Retinal pigment epithelial cell (primary cell): ENCODE results near the gene C16orf89.
"Not testable (repeated sequence)": the region's sequence is repeated elsewhere in the genome, so short reads cannot be mapped to it uniquely, and the experiment has no call there.

Experiments used
- DNase-seq: peaks from one replicate; pipeline ENCODE4 v3.0.0-alpha.2; 2010; ENCODE audit warnings: low read depth
- H3K4me3 ChIP-seq: 2 replicates; pipeline ENCODE4 v1.5.1; 2011; ENCODE audit warnings: mild to moderate bottlenecking, low read length, control low read depth, moderate library complexity
- CTCF ChIP-seq: conservative IDR thresholded peaks from 2 replicates; pipeline ENCODE4 v1.5.1; 2011; ENCODE audit warnings: low read depth, low read length, control low read depth, inconsistent platforms

C16orf89 gene

GRCh38 chr16:5075637-5076036 is 9.9 kb upstream of the C16orf89 start:
- DNase-seq = no peak
- TF ChIP-seq CTCF = no peak
- H3K4me3 ChIP-seq = no peak overlapping the region

- DNase-seq, H3K4me3 ChIP-seq: not testable (repeated sequence)
These were observed 8.0 kb upstream of the C16orf89 start for GRCh38 chr16:5073771-5074170.

DNA sequence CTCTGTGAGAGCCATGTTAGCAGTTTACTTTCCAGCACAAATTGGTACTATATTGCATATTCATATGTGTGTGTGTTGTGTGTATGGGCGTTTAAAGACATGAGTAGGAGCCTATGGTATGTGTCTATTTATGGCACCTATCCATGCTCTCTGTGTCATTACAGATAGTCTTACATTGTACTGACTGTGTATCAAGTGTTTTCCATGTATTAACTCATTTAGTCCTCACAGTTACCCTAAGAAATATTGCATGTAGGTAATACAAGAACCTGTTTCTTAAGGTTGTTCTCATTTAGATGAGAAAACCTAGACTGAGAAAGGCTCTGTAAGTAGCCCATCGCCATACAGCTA is 7.5 kb upstream of the C16orf89 start:
- no peak overlapping the region for H3K4me3 ChIP-seq
- DNase-seq = no peak

GRCh38 chr16:5072334-5073278 is 6.8 kb upstream of the C16orf89 start:
- H3K4me3 ChIP-seq = peak overlapping the region; percentile 75
- no peak for TF ChIP-seq CTCF
- no peak for DNase-seq

More for the DNA sequence above, 7.5 kb upstream of the C16orf89 start:
- no peak for TF ChIP-seq CTCF

DNA sequence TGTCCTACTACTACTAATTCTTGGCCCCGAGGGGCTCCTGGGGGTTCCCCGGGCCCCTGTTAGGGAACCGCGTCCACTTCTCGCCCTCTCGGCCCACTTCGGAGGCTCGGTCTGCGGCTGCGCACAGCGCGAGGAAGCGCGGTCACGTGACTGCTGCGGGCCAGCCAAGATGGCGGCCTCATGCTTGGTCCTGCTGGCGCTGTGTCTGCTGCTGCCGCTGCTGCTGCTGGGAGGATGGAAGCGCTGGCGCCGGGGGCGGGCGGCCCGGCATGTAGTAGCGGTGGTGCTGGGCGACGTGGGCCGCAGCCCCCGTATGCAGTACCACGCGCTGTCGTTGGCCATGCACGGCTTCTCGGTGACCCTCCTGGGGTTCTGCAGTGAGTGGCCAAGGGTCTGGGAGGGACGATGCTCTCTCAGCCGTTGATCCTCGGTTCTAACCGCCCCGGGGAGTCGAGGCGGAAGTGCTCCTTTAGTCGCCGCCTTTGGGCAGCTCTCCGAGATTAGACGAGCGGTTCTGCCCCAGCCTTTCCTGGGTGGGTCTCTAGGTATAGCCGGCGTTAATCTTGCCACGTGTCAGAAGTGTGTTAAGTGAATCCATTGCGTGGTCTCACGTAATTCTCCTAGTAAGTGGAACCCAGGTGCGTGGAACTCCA is 6.1 kb upstream of the C16orf89 start, which contains the start of gene ALG1:
Gene ALG1, plus strand, starts transcription at position 163 of the 653 bp plus-strand sequence. Its CDS starts 7 bp downstream, at position 170.
- DNase-seq = peak; percentile 45
- H3K4me3 ChIP-seq = peak within 1 kb of the TSS; percentile 75
- no peak for TF ChIP-seq CTCF

DNA sequence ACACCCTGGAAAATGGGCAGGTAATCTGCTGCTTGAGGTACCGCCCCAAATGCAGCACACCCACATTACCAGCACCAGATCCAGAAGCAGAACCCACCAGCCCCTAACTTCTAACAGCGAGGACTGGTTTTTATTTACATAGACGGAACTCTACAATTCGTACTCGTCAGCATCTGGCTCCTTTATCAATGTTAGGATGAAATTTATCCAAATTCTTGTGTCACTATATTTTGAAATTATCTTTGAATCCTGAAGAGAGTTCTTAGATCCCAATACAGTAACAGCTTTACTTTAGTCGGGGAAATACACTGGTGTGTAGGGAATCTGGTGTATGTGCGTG is 5.6 kb upstream of the C16orf89 start:
- no peak for DNase-seq
- TF ChIP-seq CTCF = no peak
- peak overlapping the region; percentile 75 for H3K4me3 ChIP-seq

DNA sequence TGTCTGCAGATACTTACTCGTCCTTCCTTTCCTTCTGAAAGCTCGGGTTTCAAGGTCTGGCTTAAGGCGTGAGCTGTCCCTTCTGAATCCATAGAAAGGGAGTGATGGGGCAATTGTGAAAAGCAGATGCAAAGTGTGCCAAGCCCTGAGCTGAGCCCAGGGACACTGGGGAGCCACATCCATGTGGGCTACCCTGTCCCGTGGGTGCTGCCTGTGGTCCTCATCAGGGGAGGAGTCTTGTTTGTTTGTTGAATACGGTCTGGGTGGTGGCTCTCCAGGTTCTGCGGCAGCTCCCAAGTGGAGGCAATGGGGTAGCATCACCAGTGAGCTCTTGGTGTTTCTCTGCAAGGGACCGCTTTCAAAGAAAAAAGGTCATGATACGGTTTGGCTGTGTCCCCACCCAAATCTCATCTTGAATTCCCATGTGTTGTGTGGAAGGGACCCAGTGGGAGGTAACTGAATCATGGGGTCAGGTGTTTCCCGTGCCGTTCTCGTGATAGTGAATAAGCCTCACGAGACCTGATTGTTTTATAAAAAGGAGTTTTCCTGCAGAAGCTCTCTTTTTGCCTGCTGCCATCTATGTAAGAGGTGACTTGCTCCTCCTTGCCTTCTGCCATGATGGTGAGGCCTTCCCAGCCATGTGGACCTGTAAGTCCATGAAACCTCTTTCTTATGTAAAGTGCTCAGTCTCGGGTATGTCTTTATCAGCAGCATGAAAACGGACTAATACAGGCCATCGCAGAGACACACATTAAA is 4.9 kb upstream of the C16orf89 start:
- TF ChIP-seq CTCF = no peak
- no peak overlapping the region for H3K4me3 ChIP-seq
- DNase-seq = no peak
